ENCODE results near the gene TPM4.
"Not testable (repeated sequence)": the region's sequence is repeated elsewhere in the genome, so short reads cannot be mapped to it uniquely, and the experiment has no call there.

The TPM4 gene

DNA sequence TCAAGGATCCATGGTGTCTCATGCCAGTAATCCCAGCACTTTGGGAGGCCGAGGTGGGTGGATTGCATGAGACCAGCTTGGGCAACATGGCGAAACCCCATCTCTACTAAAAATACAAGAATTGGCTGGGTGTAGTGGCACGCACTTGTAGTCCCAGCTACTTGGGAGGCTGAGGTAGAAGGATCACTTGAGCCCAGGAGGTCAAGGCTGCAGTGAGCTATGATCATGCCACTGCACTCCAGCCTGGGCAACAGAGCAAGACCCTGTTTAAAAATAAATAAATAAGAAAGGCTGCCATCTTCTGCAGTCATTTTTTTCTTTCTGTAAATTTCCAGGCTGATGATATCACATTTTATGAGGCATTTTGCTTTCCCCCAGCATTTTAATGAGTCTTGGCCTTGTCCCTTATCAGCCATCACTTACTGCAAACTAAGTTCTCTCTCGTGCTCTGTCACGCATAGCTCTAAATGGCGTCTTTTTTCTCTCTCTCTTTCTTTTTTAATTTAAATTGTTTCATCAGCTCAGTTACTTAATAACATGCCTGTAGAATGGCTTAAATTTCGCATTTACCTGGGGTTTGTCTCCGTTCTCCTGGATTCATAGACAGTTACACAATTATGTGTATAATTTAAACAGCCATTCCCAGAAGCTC lies 23.1 kb downstream of the TPM4 start:
- not testable (repeated sequence) for DNase-seq

- DNase-seq: no peak
Measured at GRCh38 chr19:16100524-16100923, 24.2 kb downstream of the TPM4 start.

GRCh38 chr19:16104722-16105121 lies 28.4 kb downstream of the TPM4 start:
- no peak for DNase-seq

DNA sequence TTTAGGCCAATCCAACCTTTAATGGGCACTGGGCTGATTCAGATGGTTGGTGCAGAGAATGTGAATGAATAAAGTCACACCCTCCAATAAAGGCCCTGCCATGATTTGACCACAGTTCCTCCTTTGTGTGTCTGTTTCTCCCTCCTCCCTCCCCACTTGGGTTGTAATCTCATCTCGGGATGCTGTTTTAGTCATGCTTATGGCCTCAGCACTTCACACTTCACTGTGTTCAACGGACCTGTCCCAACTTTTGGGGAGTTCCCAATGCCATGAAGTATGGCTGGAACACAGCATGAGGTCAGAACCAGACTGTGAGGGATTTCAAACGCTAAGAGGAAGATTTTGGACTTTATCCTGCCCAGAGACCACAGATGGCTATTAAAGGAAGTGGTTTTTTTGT lies 29.8 kb downstream of the TPM4 start:
- no peak for DNase-seq

- peak; percentile 99 for DNase-seq
Measured at GRCh38 chr19:16111160-16111908, 35.0 kb downstream of the TPM4 start, which contains the start of gene RAB8A. Gene RAB8A, plus strand, starts transcription at chr19:16111889. Its CDS starts 13 bp downstream, at chr19:16111902.

GRCh38 chr19:16111909-16112752 lies 35.8 kb downstream of the TPM4 start:
- no peak for DNase-seq

DNA sequence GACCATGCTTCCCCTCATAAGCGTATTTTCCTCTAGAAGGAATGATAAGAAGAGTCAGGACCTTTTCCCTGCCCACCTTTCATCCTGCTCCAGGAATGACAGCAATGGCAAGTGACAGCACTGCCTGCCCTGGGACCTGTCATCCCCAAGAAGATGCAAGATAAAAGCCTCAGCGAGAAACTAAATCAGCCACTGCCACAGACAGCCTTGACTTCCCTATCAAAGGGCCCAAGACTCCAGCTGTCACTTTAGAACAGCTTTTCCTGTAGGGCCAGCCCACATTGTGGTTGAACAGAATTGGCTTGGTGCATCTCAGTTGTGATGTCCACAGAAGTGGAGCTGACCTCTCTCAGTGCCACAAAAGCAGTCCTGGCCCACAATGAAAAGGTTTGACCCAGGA lies 36.5 kb downstream of the TPM4 start:
- no peak for DNase-seq

GRCh38 chr19:16113727-16114126 lies 37.4 kb downstream of the TPM4 start:
- no peak for DNase-seq

DNA sequence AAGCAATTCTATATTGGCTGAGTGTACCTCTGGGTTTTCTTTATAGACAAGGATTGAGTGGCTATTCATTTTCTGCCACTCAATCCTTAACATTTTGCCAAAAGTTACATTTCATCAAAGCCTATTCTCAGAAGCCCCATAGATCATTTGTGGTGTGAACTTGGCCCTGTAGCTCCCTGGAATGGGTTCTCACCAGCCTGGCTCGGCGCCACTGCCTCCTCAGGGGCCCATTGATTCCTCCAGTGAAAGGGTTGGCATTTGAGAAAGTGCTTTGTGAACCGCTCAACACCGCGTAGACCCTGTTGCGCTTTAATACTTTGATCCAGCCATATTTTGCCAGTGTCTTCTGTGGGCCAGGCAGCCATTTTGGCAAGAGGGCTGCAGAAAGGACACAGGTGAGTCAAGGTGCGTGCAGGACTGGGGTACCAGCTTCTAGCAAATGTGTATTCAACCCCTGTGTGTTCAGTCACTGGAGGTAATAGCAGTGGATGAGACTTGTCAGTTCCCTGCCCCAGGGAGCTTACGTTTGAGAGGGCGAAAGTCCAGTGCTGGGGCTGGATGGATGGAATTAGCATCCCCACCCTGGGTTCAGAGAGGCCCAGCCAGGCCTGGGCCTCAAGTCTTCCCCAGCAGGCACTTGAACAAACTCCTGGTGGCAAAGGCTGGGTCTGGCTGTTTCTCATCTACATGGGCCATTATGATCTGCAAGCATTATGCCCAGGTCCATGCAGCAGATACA lies 39.2 kb downstream of the TPM4 start:
- DNase-seq: peak; percentile 74

DNA sequence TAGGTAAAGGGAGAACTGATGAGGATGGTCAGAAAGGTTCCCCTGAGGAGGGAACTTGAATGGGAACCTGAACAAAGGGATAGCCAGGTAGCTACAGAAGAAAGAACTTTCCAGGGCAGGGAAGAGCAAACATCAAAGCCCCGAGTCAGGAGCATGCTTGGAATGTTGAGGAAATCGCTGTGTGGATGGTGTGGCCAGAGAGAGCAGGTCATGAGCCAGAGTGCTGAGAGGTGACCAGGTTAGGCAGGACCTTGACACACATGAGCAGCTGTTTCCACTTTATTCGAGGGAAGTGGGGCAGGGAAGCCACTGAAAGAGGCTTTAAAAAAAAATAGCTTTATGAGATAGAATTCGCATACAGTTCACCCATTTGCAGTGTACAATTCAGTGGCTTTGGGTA lies 39.8 kb downstream of the TPM4 start:
- no peak for DNase-seq

GRCh38 chr19:16117594-16118033 lies 41.3 kb downstream of the TPM4 start:
- no peak for DNase-seq

DNA sequence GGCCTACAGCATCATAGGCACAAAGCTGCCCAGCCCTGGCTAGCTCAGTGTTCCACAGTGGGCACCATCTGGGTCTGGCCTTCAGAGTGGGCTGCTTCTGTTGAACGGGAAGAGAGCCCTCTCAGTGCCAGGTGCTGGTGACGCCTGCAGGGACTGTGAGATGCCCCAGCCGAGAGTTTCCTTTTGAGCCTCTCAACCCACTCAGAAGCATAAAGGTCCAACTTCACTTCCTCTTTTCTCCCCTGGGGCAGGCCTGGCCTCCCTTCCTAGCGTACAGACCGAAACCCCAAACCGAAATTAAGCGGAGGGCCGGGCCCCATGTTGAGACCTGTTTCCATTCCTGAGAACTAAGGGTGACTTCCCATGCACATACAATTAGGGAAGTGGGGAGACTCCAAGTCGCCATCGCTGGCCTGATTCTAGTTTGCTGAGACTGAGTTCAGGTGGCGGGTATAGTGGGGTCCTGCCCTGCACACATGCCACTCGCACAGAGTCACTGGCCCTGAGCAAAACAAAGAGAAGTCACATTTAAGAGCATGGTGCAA lies 42.3 kb downstream of the TPM4 start:
- DNase-seq: no peak

DNA sequence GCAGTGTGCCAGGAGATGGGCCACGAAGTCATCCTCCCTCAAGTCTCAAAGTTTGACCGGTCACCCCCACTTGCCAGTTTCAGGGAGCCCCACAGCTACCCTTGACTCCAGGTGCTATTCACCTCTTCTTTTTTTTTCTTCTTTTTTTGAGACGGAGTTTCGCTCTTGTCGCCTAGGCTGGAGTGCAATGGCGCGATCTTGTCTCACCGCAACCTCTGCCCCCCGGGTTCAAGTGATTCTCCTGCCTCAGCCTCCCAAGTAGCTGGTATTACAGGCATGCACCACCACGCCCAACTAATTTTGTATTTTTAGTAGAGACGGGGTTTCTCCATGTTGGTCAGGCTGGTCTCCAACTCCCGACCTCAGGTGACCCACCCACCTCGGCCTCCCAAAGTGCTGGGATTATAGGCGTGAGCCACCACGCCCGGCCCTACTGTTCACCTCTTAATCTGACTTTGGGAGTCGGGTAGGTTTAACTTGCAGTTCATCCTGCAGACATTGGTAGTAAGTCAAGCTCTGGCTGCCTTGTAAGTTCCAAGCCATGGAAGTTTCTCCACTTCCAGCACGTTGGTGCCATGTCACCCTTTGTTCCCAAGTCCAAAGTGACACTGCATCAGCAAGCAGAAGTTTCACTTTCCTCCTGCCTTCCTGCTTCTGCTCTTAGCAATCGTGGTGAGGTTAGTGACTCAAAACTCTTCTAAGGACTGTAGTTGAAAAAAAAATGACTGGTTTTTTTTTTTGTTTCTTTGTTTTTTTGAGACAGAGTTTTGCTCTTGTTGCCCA lies 43.0 kb downstream of the TPM4 start:
- not testable (repeated sequence) for DNase-seq

DNA sequence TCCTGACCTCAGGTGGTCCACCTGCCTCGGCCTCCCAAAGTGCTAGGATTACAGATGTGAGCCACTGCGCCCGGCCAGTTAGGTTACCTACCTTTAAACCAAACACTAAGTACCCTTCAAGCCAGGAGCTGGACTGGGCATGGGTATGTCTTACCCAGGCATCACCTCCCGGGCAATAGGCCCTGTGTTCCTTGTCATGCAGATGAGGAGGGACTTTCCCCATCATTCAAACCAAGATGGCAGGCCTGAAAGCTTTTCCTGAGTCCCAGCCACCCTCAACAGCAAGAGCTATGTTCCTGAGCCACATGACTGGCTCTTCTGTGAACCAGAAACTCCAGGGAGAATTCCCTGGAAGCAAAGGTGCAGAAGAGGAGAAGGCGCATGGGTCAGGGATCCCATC lies 44.8 kb downstream of the TPM4 start:
- DNase-seq: no peak

DNA sequence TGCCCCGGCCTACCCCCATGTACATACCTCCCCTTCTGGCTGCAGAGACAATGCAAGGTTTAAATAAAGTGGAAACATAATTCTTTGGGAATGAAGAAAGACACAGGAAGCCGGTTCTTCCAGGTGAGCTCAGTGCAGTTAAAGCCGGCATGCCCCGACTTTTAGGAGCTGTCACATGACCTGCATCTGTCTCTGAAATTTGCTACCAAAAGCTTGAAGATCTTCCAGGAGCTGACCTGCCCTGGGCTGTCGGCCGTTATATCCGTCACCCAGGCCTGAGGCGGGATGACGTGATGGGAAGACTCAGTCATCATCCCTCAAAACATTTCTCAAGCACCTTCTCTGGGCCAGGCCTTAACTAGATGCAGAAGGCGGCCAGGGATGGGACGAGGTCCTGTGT lies 45.7 kb downstream of the TPM4 start:
- no peak for DNase-seq

DNA sequence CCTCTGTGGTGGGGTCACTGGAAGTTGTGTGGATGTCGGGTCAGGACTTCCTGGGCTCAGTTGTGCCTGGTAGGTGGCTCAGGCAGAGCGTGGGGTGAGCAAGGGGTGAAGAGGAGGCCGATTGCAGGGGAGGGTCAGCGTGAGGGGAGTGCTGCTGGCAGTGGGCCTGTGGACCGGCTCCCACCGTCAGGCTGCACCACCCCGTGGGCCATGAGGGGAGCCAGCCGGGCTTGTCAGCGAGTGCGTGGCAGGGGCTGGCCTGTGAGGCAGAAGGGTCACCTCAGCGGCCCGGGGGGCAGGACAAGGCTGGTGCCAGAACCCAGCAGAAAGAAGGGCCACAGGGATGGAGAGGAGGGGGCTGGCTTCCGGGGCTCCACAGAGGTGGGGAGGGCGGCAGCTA lies 48.7 kb downstream of the TPM4 start:
- no peak for DNase-seq

- DNase-seq: no peak
Measured at GRCh38 chr19:16125737-16126495, 49.6 kb downstream of the TPM4 start.

DNA sequence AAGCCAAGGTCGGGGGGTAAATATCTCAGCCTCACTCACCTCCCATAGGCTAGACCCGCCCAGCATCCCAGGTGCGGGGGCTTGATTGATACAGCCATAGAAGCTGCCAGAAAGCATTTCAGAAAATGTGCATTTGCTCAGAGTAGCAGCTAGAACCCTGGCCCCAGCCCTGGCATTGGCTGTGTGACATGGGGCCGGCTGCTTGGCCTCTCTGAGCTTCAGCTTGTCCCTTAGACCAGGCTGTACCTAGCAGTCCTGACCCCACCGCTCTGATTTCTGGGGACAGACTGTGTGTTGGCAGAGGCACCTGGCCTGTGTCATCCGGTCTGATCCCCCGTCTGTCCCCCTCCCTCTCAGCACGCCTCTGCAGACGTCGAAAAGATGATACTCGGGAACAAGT lies 50.8 kb downstream of the TPM4 start:
- no peak for DNase-seq

GRCh38 chr19:16127776-16128371 lies 51.6 kb downstream of the TPM4 start:
- no peak for DNase-seq

GRCh38 chr19:16131648-16132047 lies 55.4 kb downstream of the TPM4 start:
- no peak for DNase-seq

- DNase-seq: no peak
Measured at GRCh38 chr19:16133818-16134217, 57.5 kb downstream of the TPM4 start.
